GM23338 (cell line): ENCODE data around the gene DOCK4. TPM values are rescaled to one million over a fixed set of nuclear protein-coding genes. Genes with fewer than 3 reads are reported as not detected.

Experiments
- CREB1 ChIP-seq: fragments of 250-450 bp; sonication (Bioruptor Pico); IDR thresholded peaks from 2 replicates; pipeline ENCODE4 v1.5.0; 2020; ENCODE audit warnings: low read depth, mild to moderate bottlenecking, moderate library complexity
- JUNB ChIP-seq: IDR thresholded peaks from one replicate; pipeline ENCODE4 v1.6.1; 2016; ENCODE audit warnings: antibody characterized with exemption; ENCODE audit not compliant: unreplicated experiment
- NANOG ChIP-seq: IDR thresholded peaks from 2 replicates; pipeline ENCODE4 v1.6.1; 2016; ENCODE audit warnings: antibody characterized with exemption, borderline replicate concordance
- POLR2AphosphoS5 ChIP-seq: IDR thresholded peaks from 2 replicates; pipeline ENCODE4 v1.6.1; 2016; ENCODE audit warnings: antibody characterized with exemption, low read depth
- REST ChIP-seq: IDR thresholded peaks from one replicate; pipeline ENCODE4 v1.6.1; 2018; ENCODE audit warnings: antibody characterized with exemption; ENCODE audit not compliant: unreplicated experiment
- ZNF114 ChIP-seq: fragments of 250-450 bp; sonication (Bioruptor Pico); IDR thresholded peaks from 2 replicates; pipeline ENCODE4 v1.5.0; 2020; ENCODE audit warnings: mild to moderate bottlenecking, moderate library complexity
- polyA plus RNA-seq: library from polyadenylated mRNA; unstranded; fragments of >200 nt; fragmentation: Nextera tagmentation; extraction: Ambion mirVana; gene quantifications from 2 replicates; pipeline ENCODE4 v1.2.1, GENCODE V29; 2016
- total RNA-seq: library from RNA; depleted of rRNA; stranded (reverse); fragments of >200 nt; shearing (Covaris generic); gene quantifications from 2 replicates; pipeline ENCODE4 v1.2.3, GENCODE V29; 2014
- TF ChIP-seq, protein P1 (sequence below): fragments of 250-450 bp; sonication (Bioruptor Pico); IDR thresholded peaks from 2 replicates; pipeline ENCODE4 v1.5.0; 2020; ENCODE audit warnings: mild to moderate bottlenecking, moderate library complexity

DOCK4 gene
- total and polyA plus RNA-seq, 2 experiments from 2014 or later: 6.3 to 33.8 TPM

DNA sequence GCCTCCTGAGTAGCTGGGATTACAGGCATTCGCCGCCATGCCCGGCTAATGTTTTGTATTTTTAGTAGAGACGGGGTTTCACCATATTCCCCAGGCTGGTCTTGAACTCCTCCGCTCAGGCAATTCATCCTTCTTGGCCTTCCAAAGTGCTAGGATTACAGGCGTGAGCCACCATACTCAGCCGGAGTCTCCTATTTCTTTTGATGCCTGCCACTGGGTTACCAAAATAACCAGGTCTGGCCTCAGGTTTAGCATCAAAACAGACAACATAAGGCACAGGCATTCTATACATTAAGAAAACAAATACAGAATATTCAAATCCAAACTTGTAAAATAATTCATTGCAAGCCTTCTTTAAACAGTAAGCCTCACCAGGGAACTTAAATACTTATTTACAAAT lies 354.1 kb downstream of the DOCK4 start (continued):
- TF ChIP-seq, protein P1, sequence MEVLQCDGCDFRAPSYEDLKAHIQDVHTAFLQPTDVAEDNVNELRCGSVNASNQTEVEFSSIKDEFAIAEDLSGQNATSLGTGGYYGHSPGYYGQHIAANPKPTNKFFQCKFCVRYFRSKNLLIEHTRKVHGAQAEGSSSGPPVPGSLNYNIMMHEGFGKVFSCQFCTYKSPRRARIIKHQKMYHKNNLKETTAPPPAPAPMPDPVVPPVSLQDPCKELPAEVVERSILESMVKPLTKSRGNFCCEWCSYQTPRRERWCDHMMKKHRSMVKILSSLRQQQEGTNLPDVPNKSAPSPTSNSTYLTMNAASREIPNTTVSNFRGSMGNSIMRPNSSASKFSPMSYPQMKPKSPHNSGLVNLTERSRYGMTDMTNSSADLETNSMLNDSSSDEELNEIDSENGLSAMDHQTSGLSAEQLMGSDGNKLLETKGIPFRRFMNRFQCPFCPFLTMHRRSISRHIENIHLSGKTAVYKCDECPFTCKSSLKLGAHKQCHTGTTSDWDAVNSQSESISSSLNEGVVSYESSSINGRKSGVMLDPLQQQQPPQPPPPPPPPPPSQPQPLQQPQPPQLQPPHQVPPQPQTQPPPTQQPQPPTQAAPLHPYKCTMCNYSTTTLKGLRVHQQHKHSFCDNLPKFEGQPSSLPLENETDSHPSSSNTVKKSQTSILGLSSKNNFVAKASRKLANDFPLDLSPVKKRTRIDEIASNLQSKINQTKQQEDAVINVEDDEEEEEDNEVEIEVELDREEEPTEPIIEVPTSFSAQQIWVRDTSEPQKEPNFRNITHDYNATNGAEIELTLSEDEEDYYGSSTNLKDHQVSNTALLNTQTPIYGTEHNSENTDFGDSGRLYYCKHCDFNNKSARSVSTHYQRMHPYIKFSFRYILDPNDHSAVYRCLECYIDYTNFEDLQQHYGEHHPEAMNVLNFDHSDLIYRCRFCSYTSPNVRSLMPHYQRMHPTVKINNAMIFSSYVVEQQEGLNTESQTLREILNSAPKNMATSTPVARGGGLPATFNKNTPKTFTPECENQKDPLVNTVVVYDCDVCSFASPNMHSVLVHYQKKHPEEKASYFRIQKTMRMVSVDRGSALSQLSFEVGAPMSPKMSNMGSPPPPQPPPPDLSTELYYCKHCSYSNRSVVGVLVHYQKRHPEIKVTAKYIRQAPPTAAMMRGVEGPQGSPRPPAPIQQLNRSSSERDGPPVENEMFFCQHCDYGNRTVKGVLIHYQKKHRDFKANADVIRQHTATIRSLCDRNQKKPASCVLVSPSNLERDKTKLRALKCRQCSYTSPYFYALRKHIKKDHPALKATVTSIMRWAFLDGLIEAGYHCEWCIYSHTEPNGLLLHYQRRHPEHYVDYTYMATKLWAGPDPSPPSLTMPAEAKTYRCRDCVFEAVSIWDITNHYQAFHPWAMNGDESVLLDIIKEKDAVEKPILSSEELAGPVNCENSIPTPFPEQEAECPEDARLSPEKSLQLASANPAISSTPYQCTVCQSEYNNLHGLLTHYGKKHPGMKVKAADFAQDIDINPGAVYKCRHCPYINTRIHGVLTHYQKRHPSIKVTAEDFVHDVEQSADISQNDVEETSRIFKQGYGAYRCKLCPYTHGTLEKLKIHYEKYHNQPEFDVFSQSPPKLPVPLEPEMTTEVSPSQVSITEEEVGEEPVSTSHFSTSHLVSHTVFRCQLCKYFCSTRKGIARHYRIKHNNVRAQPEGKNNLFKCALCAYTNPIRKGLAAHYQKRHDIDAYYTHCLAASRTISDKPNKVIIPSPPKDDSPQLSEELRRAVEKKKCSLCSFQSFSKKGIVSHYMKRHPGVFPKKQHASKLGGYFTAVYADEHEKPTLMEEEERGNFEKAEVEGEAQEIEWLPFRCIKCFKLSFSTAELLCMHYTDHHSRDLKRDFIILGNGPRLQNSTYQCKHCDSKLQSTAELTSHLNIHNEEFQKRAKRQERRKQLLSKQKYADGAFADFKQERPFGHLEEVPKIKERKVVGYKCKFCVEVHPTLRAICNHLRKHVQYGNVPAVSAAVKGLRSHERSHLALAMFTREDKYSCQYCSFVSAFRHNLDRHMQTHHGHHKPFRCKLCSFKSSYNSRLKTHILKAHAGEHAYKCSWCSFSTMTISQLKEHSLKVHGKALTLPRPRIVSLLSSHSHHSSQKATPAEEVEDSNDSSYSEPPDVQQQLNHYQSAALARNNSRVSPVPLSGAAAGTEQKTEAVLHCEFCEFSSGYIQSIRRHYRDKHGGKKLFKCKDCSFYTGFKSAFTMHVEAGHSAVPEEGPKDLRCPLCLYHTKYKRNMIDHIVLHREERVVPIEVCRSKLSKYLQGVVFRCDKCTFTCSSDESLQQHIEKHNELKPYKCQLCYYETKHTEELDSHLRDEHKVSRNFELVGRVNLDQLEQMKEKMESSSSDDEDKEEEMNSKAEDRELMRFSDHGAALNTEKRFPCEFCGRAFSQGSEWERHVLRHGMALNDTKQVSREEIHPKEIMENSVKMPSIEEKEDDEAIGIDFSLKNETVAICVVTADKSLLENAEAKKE (CRISPR knock-in tag): no peak
- TF ChIP-seq NANOG (no peak; the same call in 1 of the 2 replicates), ZNF114 (CRISPR knock-in tag) (no peak), POLR2AphosphoS5 (no peak), REST (no peak), JUNB (no peak), CREB1 (CRISPR knock-in tag) (no peak)
